ENCODE data around the gene THOC5.
"Not testable (repeated sequence)": the region's sequence is repeated elsewhere in the genome, so short reads cannot be mapped to it uniquely, and the experiment has no call there.

THOC5 gene

DNA sequence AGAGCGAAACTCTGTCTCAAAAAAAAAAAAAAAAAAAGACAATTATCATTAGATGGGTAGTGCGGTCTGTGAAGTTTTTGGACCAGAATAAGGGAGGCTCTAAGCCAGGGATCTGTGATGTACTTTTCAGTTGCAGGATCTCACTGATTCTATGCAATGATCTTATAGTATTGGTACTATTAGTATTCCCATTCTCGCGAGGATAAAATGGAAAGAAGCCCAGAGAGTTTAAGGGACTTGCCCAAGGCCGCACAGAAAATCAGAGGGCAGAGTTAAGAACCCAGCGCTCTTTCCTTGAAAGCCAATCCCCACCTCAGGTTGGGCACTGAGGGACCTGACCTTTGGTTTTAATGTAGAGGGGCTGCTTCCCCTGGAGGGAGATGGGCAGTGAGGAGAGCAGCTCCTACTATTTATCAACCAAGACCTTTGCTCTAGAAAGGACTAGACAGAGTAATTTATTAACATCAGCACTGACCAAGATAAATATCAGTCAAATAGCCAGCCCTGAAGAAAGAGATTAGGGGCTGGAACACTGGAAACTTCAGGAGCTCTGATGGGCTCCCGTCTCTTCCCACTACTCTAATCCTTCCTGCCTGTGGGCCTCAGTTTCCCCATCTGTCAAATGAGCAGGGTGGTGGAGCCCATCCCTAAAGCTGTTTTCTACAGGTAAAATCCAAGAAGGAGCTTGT is 21.3 kb upstream of the THOC5 start:
- peaks cover 4% of the 10 kb centered on the region for H3K36me3 ChIP-seq
- TF ChIP-seq, protein P1, sequence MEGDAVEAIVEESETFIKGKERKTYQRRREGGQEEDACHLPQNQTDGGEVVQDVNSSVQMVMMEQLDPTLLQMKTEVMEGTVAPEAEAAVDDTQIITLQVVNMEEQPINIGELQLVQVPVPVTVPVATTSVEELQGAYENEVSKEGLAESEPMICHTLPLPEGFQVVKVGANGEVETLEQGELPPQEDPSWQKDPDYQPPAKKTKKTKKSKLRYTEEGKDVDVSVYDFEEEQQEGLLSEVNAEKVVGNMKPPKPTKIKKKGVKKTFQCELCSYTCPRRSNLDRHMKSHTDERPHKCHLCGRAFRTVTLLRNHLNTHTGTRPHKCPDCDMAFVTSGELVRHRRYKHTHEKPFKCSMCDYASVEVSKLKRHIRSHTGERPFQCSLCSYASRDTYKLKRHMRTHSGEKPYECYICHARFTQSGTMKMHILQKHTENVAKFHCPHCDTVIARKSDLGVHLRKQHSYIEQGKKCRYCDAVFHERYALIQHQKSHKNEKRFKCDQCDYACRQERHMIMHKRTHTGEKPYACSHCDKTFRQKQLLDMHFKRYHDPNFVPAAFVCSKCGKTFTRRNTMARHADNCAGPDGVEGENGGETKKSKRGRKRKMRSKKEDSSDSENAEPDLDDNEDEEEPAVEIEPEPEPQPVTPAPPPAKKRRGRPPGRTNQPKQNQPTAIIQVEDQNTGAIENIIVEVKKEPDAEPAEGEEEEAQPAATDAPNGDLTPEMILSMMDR (IDR thresholded peaks at IDR 0.05; ENCODE audit: low read depth, low read length): no peak
- no peaks in the 10 kb centered on the region for H3K27me3 ChIP-seq (ENCODE audit: insufficient read depth, low read depth, severe bottlenecking)
- H3K27ac ChIP-seq: no peak overlapping the region
- H3K9me3 ChIP-seq (ENCODE audit: severe bottlenecking): no peaks in the 10 kb centered on the region
- no peak for DNase-seq
- no peak overlapping the region for H3K4me3 ChIP-seq (ENCODE audit: low read depth, low read length)

DNA sequence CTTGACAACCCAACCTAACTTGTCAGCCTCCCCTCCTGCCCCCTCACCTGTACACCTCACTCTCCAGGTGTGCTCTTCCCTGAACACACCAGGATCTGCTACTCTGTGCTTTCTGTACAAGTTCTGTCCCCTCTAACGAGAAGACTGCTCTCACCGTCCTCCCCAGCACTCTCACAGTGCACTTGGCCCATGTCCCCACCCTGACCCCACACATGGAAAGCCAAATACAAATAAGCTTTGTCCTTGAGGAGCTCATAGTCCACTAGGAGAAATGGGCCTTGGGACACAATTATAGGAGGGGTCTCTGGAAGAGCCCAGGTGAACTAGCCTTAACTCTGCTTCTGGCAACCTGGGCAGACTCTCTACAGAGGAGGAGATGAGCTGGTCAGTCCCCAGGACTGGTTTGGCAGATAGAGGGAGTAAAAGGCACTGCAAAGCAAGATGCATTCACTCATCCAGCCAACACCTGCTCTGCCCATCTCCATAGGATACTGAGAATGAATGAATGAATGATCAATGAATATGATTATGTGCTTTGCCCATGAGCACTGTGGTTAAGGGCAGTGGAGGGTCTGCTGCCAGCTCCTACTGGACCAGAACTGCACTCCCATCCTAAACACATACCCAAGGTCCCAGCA is 17.5 kb upstream of the THOC5 start:
- DNase-seq: no peak
- peaks cover 19% of the 10 kb centered on the region for H3K36me3 ChIP-seq

GRCh38 chr22:29570456-29570855 is 16.9 kb upstream of the THOC5 start:
- H3K27ac ChIP-seq: no peak overlapping the region
- TF ChIP-seq, protein P1 (IDR thresholded peaks at IDR 0.05; ENCODE audit: low read depth, low read length): no peak
- no peak for DNase-seq
- H3K9me3 ChIP-seq (ENCODE audit: severe bottlenecking): no peaks in the 10 kb centered on the region
- H3K4me3 ChIP-seq (ENCODE audit: low read depth, low read length): no peak overlapping the region
- no peaks in the 10 kb centered on the region for H3K27me3 ChIP-seq (ENCODE audit: insufficient read depth, low read depth, severe bottlenecking)
- H3K36me3 ChIP-seq: peaks cover 19% of the 10 kb centered on the region

More for the DNA sequence above, 17.5 kb upstream of the THOC5 start:
- Histone ChIP-seq H3K27ac (no peak overlapping the region), H3K27me3 (ENCODE audit: insufficient read depth, low read depth, severe bottlenecking) (no peaks in the 10 kb centered on the region), H3K4me3 (ENCODE audit: low read depth, low read length) (no peak overlapping the region), H3K9me3 (ENCODE audit: severe bottlenecking) (no peaks in the 10 kb centered on the region)
- TF ChIP-seq, protein P1 (IDR thresholded peaks at IDR 0.05; ENCODE audit: low read depth, low read length): no peak

GRCh38 chr22:29569011-29569678 is 15.6 kb upstream of the THOC5 start:
- H3K36me3 ChIP-seq: peaks cover 23% of the 10 kb centered on the region
- TF ChIP-seq, protein P1 (IDR thresholded peaks at IDR 0.05; ENCODE audit: low read depth, low read length): no peak
- H3K27ac ChIP-seq: no peak overlapping the region

GRCh38 chr22:29567338-29567737 is 13.8 kb upstream of the THOC5 start:
- H3K9me3 ChIP-seq (ENCODE audit: severe bottlenecking): no peaks in the 10 kb centered on the region

More at GRCh38 chr22:29569011-29569678, 15.6 kb upstream of the THOC5 start:
- no peak for DNase-seq
- no peaks in the 10 kb centered on the region for H3K9me3 ChIP-seq (ENCODE audit: severe bottlenecking)
- no peak overlapping the region for H3K4me3 ChIP-seq (ENCODE audit: low read depth, low read length)
- no peaks in the 10 kb centered on the region for H3K27me3 ChIP-seq (ENCODE audit: insufficient read depth, low read depth, severe bottlenecking)

GRCh38 chr22:29566513-29566912 is 13.0 kb upstream of the THOC5 start:
- not testable (repeated sequence) for H3K4me3 ChIP-seq (ENCODE audit: low read depth, low read length); H3K27me3 ChIP-seq (ENCODE audit: insufficient read depth, low read depth, severe bottlenecking); H3K27ac ChIP-seq; H3K9me3 ChIP-seq (ENCODE audit: severe bottlenecking); DNase-seq
- H3K36me3 ChIP-seq: peaks cover 30% of the 10 kb centered on the region

More at GRCh38 chr22:29567338-29567737, 13.8 kb upstream of the THOC5 start:
- DNase-seq: no peak
- no peaks in the 10 kb centered on the region for H3K27me3 ChIP-seq (ENCODE audit: insufficient read depth, low read depth, severe bottlenecking)
- TF ChIP-seq, protein P1 (IDR thresholded peaks at IDR 0.05; ENCODE audit: low read depth, low read length): no peak
- H3K27ac ChIP-seq: no peak overlapping the region
- H3K36me3 ChIP-seq: peaks cover 23% of the 10 kb centered on the region
- no peak overlapping the region for H3K4me3 ChIP-seq (ENCODE audit: low read depth, low read length)

Measured in WERI-Rb-1 (cell line).